Stimulated activated CD4-positive, alpha-beta T cell treated with anti-CD3 and anti-CD28 coated beads, TNF-alpha, amount 100 ng/mL, for 24 hours (primary cell): ENCODE data around the gene COA8.

ENCODE experiments used
- DNase-seq, 3 experiments: peaks; one replicate each; pipeline ENCODE4 v3.0.0-alpha.2; 2020; ENCODE audit warnings: low read depth in 3 of 3

The COA8 gene

DNA sequence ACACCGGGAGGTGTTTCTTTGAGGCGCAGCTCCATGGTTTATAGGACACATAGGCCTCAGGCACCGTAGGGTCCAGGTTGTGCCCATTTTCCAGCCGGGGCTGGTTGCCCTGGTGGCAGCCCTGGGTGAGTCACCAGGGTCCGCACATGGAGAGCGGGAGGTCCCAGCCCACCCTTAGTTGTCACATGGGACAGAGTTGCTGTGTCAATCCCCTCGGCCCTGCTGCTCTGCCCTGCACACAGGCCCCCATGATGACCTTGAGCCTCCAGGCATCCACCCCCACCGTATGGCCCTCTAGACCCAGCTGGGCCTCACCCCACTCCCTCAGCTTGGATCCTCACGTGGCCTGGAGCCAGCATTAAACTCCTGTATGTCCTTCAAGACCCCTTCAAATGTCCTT is 26.1 kb upstream of the COA8 start:
- DNase-seq = no peak

- DNase-seq = no peak
Measured at GRCh38 chr14:103537175-103537990, 25.4 kb upstream of the COA8 start.

DNA sequence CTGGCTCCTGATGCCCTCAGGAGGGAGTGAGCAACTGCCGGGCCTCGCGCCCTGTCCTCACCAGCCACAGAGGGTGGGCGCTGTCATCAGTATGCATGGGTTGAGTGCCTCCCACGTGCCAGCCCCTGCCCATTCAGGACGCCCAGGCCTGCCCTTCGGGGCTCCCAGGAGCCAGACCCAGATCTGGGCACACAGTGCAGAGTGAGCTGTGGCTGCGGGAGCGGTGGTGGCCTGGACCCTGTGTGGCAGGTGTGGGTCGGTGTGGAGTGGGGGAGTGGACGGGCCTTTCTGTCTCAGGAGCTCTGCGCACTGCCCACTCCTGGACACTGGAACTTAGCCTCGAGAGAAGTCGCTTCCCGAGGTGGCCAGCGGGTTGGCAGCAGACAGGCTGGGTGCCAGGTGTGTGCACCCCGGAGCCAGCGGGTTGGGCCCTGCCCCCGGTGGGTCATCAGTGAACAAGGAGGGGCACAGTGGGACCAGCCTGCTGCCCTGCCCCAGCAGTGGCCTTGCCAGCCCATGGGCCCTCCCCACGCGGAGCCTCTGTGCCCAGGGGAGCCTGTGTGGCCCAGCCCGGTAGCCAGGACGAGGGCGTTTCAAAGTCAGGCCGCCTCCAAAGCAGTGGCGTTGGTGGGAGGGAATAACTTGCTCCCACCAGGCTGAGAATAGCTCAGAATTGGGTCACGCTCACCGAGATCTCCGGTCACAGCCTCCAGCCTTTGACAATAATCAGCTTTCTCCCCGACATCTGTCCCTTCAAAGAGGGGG is 24.3 kb upstream of the COA8 start:
- no peak for DNase-seq

- no peak for DNase-seq
Measured at GRCh38 chr14:103539056-103539825, 23.5 kb upstream of the COA8 start.

DNA sequence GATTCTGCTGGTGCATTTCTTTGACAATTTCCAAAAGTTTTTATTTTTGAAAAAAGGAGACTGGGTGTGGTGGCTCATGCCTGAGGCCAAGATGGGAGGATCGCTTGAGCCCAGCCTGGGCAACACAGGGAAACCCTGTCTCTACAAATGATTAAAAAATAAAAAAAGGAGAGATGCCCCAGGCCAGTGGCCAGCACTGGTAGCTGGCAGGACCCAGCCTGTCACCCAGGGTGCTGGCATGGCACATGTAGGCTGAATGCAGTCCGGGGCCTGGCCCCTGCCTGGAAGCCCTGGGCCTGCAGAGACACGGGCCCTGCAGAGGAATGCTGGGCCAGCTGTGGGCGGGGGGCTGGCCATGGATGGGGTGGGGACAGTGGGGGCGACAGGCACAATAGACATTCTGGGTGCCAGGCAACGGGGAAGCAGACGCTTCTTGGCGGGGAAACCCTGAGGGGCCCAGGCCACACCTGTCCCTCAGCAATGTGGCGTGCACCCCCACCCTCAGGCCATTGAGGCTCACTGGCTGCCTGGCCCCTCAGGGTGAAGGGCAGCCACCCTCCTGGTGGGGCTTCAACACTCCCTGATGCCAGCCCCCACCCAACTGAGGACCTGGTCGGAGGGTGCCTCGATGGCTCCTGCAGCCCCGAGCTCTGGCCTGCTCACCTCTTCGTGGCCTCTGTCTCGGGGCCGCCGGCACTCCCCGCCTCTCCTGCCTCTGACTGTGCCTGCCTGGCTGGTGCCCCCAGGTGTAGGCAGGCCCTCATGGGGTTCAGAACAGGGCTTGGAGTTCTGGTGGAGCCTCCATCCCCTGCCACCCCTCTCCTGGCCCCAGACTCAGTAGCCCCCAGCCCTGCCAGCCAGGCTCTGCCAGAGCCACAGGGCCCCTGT is 21.7 kb upstream of the COA8 start:
- no peak for DNase-seq

DNA sequence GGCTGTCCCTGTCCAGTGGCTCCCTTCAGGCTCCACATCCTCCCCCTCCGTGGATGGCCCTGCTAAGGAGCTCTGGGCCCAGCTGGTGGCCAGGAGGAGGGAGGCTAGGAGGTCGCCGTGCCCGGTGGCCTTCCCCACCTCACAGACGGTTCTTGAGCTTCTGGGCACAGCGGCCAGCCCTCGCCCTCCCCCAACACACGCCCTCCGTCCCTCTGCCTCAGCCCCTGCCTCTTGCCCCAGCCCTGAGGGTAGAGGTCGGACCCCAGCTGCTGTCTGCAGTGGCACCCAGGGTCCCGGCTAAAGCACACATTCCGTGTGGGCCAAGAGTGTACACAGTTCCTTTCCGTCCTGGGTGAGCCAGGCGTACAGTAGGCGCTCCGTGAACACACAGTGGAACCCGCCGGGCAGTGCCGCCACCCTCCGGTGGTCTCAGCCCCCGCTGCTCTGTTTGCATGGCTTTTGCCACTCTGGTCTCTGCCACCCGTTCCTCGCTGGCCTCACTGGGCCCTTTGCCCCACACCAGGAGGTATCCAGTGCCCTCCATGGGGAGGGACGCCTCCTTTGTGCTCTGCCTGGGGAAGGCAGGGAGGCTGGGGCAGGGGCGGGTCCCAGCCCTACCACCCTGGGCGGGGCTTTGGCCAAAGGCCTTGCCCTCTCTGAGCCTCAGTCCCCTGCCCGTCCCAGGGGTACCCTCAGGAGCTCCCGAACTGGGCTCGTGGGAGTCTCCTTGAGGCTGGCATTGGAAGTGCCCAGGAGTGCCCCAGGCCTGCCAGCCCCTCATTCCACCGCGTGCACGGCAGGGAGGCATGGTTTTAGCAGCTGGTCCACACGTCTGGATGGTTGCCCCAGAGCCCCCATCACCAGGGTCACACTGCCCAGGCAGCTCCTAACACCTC is 20.8 kb upstream of the COA8 start:
- no peak for DNase-seq

DNA sequence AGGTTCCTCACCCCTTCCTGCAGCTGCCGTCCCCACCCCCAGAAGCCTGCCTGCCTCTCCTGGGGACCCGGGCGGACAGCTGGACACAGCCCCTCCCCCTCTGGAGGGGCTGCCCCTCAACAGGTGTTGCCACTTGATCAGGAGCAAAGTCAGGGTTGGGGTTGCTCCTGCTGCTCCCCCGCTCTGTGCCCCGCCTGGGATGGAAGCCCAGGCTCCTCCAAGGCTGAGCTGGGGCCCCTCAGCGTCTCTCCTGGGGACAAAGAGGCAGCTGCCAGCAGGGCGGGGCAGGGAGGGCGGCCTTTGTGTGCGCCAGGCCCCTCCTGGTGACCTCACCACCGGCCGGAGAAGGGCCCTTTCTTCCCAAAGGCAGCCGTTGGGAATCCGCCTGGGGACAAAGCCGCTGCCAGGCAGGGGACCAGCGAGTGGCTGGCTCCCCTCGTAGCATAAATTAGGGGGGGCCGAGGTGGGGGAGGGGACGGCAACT is 20.1 kb upstream of the COA8 start:
- no peak for DNase-seq

DNA sequence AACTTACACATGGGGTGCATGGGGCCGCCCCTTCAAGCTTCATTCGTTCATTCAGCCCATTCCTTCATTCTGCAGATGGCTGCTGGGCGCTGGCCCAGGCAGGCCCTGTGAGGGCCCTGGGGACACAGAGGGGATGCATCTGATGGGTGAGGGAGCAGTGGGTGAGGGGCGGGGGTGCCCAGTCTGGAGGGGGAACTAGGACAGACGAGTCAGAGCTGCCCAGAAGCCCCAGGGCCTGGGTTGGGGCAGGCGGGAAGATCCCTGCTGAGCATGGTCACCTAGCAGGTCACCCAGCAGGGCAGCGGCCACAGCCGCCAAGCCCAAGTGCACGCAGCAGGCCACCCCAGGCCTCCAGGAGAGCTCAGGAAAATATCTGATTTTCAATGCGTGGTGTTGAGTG is 19.6 kb upstream of the COA8 start:
- no peak for DNase-seq

DNA sequence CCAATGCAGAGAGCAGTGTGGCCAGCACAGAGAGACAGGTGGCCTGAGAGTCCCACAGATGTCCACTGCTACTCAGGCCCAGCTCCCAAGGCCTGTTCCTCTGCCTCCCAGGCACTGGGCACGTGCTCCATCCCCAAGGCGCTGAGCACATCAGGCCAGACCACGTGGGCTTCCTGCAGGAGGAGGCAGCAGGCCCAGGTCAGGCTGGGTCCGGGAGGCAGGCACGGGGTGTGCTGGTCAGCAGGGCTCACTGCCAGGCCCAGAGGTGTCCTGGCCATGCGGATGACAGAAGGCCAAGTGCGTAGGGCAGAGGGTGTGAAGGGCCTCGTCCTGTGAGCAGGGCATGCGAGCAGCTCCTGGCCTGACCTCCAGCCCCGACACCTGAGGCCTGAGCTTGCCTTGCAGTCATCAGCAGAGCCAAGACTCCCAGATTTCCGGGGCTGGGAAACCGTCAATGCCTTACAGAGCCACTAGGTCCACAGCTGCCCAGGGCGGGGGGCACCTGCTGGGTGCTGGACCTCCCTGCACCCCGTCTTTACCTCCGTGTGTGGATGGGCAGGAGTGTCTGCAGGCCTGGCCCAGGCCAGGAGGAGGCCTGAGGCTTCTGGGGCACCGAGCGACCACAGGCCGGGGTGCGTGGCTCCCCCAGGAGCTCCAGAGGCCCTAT is 18.9 kb upstream of the COA8 start:
- DNase-seq = no peak

- DNase-seq = no peak
Measured at GRCh38 chr14:103544388-103545218, 18.2 kb upstream of the COA8 start.

DNA sequence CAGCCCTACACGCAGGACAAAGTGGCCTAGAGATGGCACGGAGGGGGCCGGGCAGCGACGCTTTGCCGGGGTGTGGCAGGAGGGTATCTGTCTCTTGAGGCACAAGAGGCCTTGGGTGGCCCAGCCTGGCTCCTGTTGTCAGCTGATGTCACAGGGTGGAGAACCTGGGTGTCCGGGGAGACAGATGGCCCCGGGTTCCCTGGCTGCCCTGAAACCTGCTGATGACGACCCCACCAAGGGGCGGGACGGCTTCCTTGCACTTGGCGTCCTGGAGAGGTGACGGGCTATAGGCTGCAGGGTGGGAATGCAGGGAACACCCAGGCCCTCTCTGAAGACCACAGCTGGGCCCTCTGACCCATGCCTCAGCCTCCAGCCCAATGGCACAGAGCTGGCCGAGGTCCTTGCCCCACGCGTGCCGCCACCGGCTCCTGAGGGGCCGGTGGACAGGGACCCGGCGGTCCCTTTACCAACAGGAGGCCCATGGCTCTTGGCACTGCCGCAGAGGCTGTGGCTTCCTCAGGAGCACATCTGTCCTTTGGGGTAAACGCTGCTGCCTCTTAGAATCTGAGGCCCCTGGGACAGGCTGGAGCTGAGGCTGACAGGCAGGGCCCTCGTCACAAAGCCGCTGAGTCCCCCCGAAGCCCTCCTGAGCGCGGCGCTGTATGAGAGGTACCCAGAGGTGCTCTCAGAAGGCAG is 17.4 kb upstream of the COA8 start:
- DNase-seq = no peak

- no peak for DNase-seq
Measured at GRCh38 chr14:103545915-103546651, 16.7 kb upstream of the COA8 start.

DNA sequence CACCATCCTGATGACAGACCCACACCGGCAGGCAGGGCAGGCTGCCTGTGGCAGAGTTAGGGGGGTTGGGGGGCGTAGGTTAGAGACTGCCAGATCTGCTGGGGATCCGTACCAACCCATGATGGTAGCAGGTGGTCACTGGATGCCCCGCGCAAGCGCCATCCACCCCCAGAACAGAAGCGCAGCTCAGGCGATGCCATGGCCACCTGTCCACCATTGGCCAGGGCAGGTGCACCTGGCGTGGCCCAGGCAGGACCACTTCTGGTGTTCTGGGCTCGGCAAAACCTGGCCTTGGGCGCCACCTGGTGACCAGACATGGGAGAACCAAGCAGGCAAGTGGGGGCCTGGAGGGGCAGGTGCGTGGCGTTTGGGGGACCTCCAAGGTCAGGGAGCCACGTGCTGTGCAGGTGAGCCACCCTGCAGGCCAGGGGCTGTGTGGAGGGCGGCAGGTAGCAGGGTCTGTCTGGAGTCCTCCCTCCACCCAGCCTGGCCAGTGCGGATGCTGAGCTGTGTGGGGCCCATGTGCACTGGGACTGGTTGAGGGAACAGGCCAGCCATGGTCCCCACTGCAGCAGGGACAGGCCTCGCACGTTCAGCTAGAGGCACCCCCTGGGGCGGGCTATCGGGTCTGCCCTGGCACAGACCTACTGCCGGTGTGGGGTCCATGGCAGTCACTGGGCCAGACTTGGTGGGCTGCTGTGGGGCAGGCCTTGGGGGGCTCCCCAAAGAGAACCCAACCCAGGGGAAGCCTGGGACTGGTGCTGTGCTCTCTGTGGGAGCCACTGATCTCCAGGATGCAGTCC is 15.9 kb upstream of the COA8 start:
- DNase-seq = peak; percentile 46 to 72 (median 61)

DNA sequence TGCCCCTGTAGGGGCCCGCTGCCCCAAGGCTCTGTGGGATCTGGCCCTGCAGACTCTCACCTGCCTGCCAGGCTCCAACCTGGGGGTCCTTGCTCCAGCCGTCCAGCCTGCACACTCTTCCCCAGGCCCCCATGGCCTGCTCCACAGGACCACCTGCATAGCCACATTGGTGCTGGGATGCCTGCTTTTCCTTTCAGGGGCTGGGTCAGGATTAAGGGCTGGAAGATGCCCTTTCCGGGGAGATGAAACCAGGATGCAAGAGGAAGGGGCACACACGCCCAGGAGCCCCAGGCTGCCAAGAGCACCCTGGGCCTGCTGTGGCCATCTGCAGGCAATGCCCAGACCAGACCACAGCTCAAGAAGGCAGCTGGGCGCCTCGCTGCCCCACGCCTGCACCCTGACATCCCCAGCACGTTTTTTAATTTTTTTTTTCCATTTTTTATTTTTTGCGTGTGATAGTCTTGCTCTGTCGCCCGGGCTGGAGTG is 15.3 kb upstream of the COA8 start:
- no peak for DNase-seq

DNA sequence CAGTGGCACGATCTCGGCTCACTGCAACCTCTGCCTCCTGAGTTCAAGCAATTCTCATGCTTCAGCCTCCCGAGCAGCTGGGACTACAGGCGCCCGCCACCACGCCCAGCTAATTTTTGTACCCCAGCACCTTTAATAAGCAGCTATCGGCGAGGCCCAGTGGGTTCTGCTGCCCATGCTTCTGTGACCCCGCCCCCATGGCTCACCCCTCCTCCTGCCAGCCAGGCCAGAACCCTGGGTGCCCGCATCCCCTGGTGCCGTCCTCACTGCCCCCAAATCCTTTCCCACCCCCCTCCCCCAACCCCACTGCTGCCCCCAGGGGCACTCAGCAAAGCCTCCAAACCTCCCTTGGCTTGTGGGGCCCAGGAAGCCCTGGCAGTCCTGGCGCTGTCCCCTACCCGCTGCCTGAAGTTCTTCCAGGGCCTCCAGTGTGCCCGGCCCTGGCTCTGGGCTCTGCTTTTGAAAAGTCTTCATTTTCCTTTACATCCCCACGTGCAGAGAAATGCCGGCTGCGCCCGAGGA is 14.8 kb upstream of the COA8 start:
- no peak for DNase-seq
